OCI-LY7 (cell line): ENCODE data around the gene RPH3AL.

ENCODE experiments used
- EZH2phosphoT487 ChIP-seq: fragments of 200-600 bp; sonication (generic); IDR thresholded peaks from 2 replicates; pipeline ENCODE4 v1.6.1; 2018; ENCODE audit warnings: low read depth, borderline replicate concordance, mild to moderate bottlenecking, mixed run types, antibody characterized with exemption, low read length, moderate library complexity, mixed read lengths
- TF ChIP-seq, protein P1 (sequence below): fragments of 200-600 bp; sonication (generic); conservative IDR thresholded peaks from 2 replicates; pipeline ENCODE4 v1.5.1; 2014; ENCODE audit warnings: mild to moderate bottlenecking, antibody characterized with exemption, low read length, moderate library complexity, mixed read lengths

DNA sequence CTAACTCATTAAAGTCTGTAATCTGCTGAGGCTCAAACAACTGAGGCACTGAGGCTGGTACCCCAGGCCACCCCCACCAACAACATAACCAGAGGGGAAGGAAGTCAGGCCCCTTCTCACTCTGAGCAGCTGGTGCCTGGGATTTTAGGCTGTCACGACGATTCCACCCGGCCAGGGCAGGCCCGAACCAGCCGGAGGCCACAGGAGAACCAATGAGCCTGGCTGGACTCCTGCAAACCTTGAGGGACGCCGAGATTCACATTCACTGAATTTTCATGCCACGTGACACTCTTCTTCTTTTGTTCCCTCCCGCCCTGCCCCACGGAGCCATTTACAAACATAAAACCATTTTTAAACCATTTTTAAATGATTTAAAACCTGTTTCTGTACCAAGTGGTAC is 48.1 kb downstream of the RPH3AL start:
- TF ChIP-seq EZH2phosphoT487: no peak
- TF ChIP-seq, protein P1, sequence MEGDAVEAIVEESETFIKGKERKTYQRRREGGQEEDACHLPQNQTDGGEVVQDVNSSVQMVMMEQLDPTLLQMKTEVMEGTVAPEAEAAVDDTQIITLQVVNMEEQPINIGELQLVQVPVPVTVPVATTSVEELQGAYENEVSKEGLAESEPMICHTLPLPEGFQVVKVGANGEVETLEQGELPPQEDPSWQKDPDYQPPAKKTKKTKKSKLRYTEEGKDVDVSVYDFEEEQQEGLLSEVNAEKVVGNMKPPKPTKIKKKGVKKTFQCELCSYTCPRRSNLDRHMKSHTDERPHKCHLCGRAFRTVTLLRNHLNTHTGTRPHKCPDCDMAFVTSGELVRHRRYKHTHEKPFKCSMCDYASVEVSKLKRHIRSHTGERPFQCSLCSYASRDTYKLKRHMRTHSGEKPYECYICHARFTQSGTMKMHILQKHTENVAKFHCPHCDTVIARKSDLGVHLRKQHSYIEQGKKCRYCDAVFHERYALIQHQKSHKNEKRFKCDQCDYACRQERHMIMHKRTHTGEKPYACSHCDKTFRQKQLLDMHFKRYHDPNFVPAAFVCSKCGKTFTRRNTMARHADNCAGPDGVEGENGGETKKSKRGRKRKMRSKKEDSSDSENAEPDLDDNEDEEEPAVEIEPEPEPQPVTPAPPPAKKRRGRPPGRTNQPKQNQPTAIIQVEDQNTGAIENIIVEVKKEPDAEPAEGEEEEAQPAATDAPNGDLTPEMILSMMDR: no peak
